Activated T-cell treated with anti-CD3 and anti-CD28 coated beads for 48 hours (primary cell): ENCODE data around the gene SPATA6.

Experiments
- DNase-seq: peaks from one replicate; pipeline ENCODE4 v3.0.0-alpha.2; 2020; ENCODE audit warnings: low read depth

The SPATA6 gene

DNA sequence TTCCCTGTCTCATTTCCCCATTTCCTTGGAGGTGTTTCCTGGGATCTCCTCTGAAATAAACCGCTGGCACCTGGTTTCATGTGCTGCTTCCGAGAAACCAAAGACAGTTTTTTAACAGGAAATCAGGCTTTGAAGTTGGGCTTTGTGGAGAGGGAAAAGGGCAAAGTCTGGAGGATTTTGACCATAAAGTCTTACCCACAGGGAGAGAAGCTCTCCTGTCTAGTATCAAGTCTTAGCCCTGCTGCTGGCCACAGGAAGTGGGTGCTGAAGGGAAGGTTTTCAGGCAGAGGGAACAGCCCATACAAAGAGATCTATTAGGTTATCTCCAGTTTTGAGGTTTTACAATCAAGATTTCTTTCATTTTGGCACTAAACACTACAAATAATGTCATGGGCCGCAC lies 220.2 kb downstream of the SPATA6 start:
- DNase-seq = no peak

DNA sequence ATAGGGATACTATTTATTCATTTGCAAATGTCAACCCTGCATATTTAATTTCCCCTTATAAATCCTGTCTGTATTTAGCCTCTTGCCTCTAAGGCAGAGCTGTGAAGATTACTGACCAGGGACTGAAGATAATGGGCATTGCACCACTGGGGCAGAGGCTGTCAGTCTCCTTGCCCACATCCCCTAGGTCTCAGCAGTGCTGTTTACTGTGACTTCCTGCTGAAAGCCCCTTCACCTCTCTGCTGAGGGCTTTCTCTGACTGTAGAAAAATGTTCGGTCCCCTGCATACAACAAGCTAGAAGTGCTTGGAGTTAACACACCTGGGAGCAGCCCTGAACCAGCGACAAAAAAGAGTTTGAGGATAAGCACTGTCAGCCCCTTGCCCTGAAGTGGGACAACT lies 220.7 kb downstream of the SPATA6 start:
- DNase-seq = no peak

DNA sequence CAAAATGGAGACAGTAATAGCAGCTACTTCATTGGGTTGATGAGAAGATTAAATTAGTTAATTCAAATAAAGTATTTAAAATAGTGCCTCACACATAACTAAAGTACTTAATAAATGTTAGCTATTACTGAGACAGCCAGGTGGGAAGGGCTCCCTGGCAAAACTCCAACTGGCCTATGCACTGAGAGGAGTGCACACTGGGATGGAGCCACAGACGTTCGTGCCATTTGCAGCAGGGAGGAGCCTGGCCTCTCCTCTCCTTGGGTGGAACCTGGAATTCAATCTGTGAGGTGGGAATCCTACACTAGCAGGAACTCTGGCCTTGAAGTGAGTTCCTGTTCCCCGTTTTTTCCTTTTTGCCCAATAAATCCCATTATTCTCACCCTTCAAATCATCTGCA lies 221.4 kb downstream of the SPATA6 start:
- no peak for DNase-seq

DNA sequence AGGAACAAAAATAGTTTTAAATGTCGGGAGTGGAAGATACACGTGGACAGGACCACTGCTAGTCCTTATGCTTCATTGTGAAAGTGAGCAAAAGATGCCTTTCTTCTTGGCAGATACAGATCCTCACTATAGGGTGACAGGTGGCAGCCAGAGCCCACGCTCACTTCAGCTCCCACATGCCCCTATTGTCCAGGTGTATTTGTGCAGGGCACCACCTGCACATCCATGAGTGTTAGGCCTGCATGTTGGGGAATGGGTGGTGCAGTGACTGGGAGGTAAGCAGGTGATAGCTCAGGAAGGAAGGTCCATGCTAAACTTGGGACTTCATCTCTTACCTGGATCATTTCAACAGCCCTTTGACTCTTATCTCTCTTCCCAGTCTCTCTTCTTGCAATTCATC lies 222.1 kb downstream of the SPATA6 start:
- no peak for DNase-seq

DNA sequence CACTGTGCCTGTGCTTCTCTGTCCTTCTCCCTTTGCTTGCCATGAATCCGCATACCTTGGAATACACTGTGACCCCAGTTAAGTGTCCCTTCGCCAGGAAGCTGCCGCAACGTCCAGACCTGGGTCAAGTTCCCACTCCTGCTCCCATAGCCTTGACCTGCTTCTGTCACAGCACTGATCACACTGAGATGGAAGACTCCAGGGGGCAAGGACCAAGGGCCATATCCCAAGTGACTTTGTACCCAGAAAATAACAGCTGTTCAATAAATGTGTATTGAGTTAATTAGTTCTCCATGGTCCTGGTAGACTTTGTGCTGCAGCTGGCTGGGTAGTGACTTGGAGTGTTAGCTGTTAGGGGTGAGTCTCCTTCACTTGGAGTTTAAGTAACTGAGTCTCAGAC lies 223.6 kb downstream of the SPATA6 start:
- no peak for DNase-seq

DNA sequence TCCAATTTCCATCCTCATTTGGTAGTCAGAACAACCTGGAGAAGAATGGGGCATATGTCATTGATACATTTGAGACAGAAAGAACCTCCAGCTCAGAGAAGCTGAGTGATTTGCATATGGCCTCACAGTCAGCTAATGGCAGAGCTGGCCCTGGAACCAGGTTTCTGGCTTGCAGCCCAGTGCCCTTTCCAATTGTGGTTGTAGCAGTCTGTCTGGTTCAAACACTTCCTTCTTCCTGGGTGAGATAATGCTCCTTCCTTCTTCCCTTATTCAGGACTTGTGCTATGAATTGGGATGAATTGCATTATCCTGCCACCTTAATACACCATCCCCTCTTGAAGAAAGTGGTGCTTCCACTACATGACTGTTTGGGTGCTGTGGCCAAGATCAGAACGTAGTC lies 225.3 kb downstream of the SPATA6 start:
- no peak for DNase-seq
